AG09309 (cell line): ENCODE data around the gene STRIP1.
A peak's percentile ranks its signal among the peaks of the same experiment; 100 is the strongest.

Experiments
- DNase-seq: peaks from one replicate; pipeline ENCODE4 v3.0.0-alpha.2; 2010; ENCODE audit warnings: low read depth
- H3K4me3 ChIP-seq: 2 replicates; pipeline ENCODE4 v1.5.1; 2011; ENCODE audit warnings: mild to moderate bottlenecking, low read depth, low read length, moderate library complexity; ENCODE audit not compliant: control insufficient read depth
- CTCF ChIP-seq: IDR thresholded peaks from 2 replicates; pipeline ENCODE4 v1.5.1; 2011; ENCODE audit warnings: mild to moderate bottlenecking, low read depth, low read length, inconsistent platforms; ENCODE audit not compliant: insufficient read depth, control insufficient read depth; ENCODE audit errors: missing control alignments

Gene STRIP1

GRCh38 chr1:110035236-110035752 lies 870 bp downstream of the STRIP1 start:
- H3K4me3 ChIP-seq: peak overlapping the region; percentile 85
- no peak for DNase-seq
- TF ChIP-seq CTCF: no peak

GRCh38 chr1:110038271-110038670 lies 3.8 kb downstream of the STRIP1 start:
- H3K4me3 ChIP-seq: no peak overlapping the region
- no peak for TF ChIP-seq CTCF
- DNase-seq: no peak

- no peak for DNase-seq
- TF ChIP-seq CTCF: no peak
- H3K4me3 ChIP-seq: no peak overlapping the region
Observed at GRCh38 chr1:110039641-110040040, 5.2 kb downstream of the STRIP1 start.

- no peak for DNase-seq
- H3K4me3 ChIP-seq: no peak overlapping the region
- TF ChIP-seq CTCF: no peak
Observed at GRCh38 chr1:110040548-110040947, 6.1 kb downstream of the STRIP1 start.

- no peak overlapping the region for H3K4me3 ChIP-seq
- TF ChIP-seq CTCF: no peak
- no peak for DNase-seq
Observed at GRCh38 chr1:110043016-110043415, 8.6 kb downstream of the STRIP1 start.

- TF ChIP-seq CTCF: no peak
- no peak for DNase-seq
- no peak overlapping the region for H3K4me3 ChIP-seq
Observed at GRCh38 chr1:110047463-110047862, 13.0 kb downstream of the STRIP1 start.

GRCh38 chr1:110048240-110048639 lies 13.8 kb downstream of the STRIP1 start:
- no peak for DNase-seq
- H3K4me3 ChIP-seq: no peak overlapping the region
- no peak for TF ChIP-seq CTCF
